ENCODE measurements around the gene NGDN. TPM values are rescaled to one million over a fixed set of nuclear protein-coding genes. Genes with fewer than 3 reads are reported as not detected.

Gene NGDN
- total RNA-seq, 4 donors from 2014 or later: 34.0 to 41.7 (median 37.3) TPM

- TF ChIP-seq POLR2A (IDR thresholded peaks at IDR 0.05): no peak
- no peak overlapping the region for H3K4me3 ChIP-seq (ENCODE audit: low read depth, poor library complexity, severe bottlenecking)
- no peak for DNase-seq (ENCODE audit: low spot score in 2 of 2)
- WGBS, 2 donors: 89 to 90% methylated on average over 16 of the region's 16 CpGs
- intact Hi-C loops (cut with DNase I; ENCODE audit: low total_unique reads): no loop called here
These were observed 53.9 kb downstream of the NGDN start for GRCh38 chr14:23523229-23524016.

DNA sequence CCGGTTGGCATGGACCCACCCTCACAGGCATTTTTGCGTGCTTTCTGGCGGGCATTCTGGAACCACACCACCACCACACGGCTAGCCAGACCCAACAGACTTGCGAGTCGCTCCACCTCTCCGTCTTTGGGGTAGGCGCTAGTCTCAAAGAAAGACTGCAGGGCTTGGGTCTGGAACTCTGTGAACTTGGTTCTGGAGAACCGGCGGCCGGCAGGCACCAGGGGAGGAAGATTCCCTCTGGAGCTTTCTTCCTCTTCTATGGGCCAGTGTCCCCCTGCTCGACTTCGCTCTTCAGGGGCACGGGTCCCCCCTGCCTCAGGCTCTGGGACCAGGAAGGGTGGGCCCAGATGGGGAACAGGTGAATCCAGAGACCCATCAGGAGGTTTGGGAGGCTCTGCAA lies 55.5 kb downstream of the NGDN start:
- DNase-seq (ENCODE audit: low spot score in 2 of 2): no peak
- WGBS, 2 donors: 94 to 95% methylated on average over 14 of the region's 14 CpGs
- H3K4me3 ChIP-seq (ENCODE audit: low read depth, poor library complexity, severe bottlenecking): no peak overlapping the region
- TF ChIP-seq POLR2A (IDR thresholded peaks at IDR 0.05): no peak
- no peak for TF ChIP-seq CTCF (IDR thresholded peaks at IDR 0.05)
- intact Hi-C loops (cut with DNase I; ENCODE audit: low total_unique reads): no loop called here

DNA sequence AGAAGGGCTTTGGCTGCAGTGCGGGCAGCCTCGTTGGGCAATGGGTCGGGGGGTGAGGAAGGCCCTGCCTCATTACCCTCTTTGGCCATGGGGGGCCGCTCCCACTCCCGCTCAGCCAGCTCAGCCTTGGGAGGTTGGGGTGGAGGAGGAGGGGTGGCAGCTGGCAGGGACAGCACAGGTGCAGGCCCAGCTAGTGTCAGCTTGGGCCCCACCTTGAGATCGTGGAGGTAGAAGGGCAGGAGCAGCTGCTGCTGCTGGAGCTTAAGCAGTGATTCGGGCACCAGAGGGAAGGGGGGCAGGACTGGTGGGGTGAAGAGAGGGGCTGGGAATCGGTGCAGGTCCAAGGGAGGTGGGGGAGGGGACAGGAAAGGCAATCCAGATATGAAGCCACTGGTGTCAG lies 56.1 kb downstream of the NGDN start:
- H3K4me3 ChIP-seq (ENCODE audit: low read depth, poor library complexity, severe bottlenecking): no peak overlapping the region

More for the DNA sequence above, 56.1 kb downstream of the NGDN start:
- no peak for DNase-seq (ENCODE audit: low spot score in 2 of 2)
- 83 to 90% methylated on average over 5 to 8 of the region's 8 CpGs for WGBS, 2 donors
- TF ChIP-seq CTCF (IDR thresholded peaks at IDR 0.05): no peak
- TF ChIP-seq POLR2A (IDR thresholded peaks at IDR 0.05): no peak
- intact Hi-C loops (cut with DNase I; ENCODE audit: low total_unique reads): no loop called here

Other genes with a start within 250 kb of the NGDN start
- under 1 TPM in 1 of 4 donors, not detected in 3; 0.59 TPM for gene RNF212B, start 231.8 kb upstream of the NGDN start, total RNA-seq
- gene HOMEZ, start 183.6 kb upstream of the NGDN start, total RNA-seq: 1 to 10 TPM; 5.3 to 9.7 (median 8.5) TPM
- 10 to 100 TPM in 1 of 4 donors, 1 to 10 TPM in 3; 7.9 to 14.4 (median 8.6) TPM for gene PPP1R3E, start 166.8 kb upstream of the NGDN start, total RNA-seq
- 10 to 100 TPM; 41.5 to 72.2 (median 68.3) TPM for gene BCL2L2, start 162.9 kb upstream of the NGDN start, total RNA-seq
- 10 to 100 TPM; 25.5 to 65.8 (median 39.9) TPM for gene PABPN1, start 148.2 kb upstream of the NGDN start, total RNA-seq
- gene SLC22A17, start 116.8 kb upstream of the NGDN start, total RNA-seq: 10 to 100 TPM; 16.1 to 33.0 (median 17.9) TPM
- gene EFS, start 104.5 kb upstream of the NGDN start, total RNA-seq: 10 to 100 TPM; 38.7 to 73.2 (median 53.5) TPM
- not detected for gene IL25, start 96.9 kb upstream of the NGDN start, total RNA-seq
- gene CMTM5, start 92.7 kb upstream of the NGDN start, total RNA-seq: under 1 TPM in 2 of 4 donors, not detected in 2; 0.38 to 0.58 TPM
- under 1 TPM in 1 of 4 donors, not detected in 3; 0.20 TPM for gene MYH6, start 61.4 kb upstream of the NGDN start, total RNA-seq
- under 1 TPM in 3 of 4 donors, not detected in 1; 0.06 to 0.13 (median 0.08) TPM for gene MYH7, start 34.0 kb upstream of the NGDN start, total RNA-seq
- gene ZFHX2, start 82.1 kb downstream of the NGDN start, total RNA-seq: under 1 TPM; 0.19 to 0.49 (median 0.27) TPM
- gene THTPA, start 86.6 kb downstream of the NGDN start, total RNA-seq: 10 to 100 TPM in 3 of 4 donors, 1 to 10 TPM in 1; 2.8 to 10.9 (median 10.7) TPM
- 100 to 1,000 TPM; 113 to 206 (median 141) TPM for gene AP1G2, start 98.1 kb downstream of the NGDN start, total RNA-seq
- gene JPH4, start 109.1 kb downstream of the NGDN start, total RNA-seq: 1 to 10 TPM in 3 of 4 donors, under 1 TPM in 1; 0.34 to 3.6 (median 1.4) TPM
- 1 to 10 TPM in 2 of 4 donors, not detected in 2; 1.9 to 6.0 TPM for gene DHRS2, start 166.7 kb downstream of the NGDN start, total RNA-seq

All from lower leg skin (tissue), 4 donors.